Endothelial cell of umbilical vein (primary cell): ENCODE results near the gene COL6A3. TPM values are rescaled to one million over a fixed set of nuclear protein-coding genes. Genes with fewer than 3 reads are reported as not detected.

Source experiments
- BruUV-seq: library from RNA; stranded (reverse); fragments of 400-500 nt; replicated peaks from 2 replicates; lab custom pipeline; 2021; lab: Mats Ljungman, UMichigan
- CTCF ChIA-PET: fragments of 300-600, 350-600 bp; sonication (Branson Sonifier 250); formaldehyde crosslinking; loops from one replicate; lab custom pipeline; 2021; ENCODE audit warnings: antibody characterized with exemption, inconsistent platforms; lab: Charles Lee
- POLR2A ChIA-PET: fragments of 300-600, 350-600 bp; sonication (Branson Sonifier 250); formaldehyde crosslinking; loops from one replicate; lab custom pipeline; 2021; ENCODE audit warnings: antibody characterized with exemption, inconsistent platforms; lab: Charles Lee
- DNase-seq: peaks from one replicate; pipeline ENCODE4 v3.0.0-alpha.2; 2011; ENCODE audit warnings: low read depth, low spot score
- FAIRE-seq: peaks from 2 replicates; lab custom pipeline; 2011; peaks lifted over from hg19 to GRCh38; lab: Jason Lieb, UNC
- H2AFZ ChIP-seq: 2 replicates; pipeline ENCODE4 v1.6.0; 2012; ENCODE audit warnings: low read depth, low read length, control low read depth, inconsistent platforms
- H3K27ac ChIP-seq: 2 replicates; pipeline ENCODE4 v1.5.1; 2011; ENCODE audit warnings: low read depth, mild to moderate bottlenecking, control low read depth, low read length, moderate library complexity; ENCODE audit not compliant: insufficient read depth
- H3K27me3 ChIP-seq, 2 experiments: 2 replicates each; pipeline versions ENCODE4 v1.6.0 to v1.6.1; 2011; ENCODE audit warnings: low read length in 2 of 2, mixed read lengths in 1 of 2; ENCODE audit not compliant: control insufficient read depth in 2 of 2, insufficient read depth in 2 of 2
- H3K36me3 ChIP-seq, 2 experiments: 2 replicates in 1 of 2; 3 replicates in 1 of 2; pipeline ENCODE4 v1.5.1; 2011; ENCODE audit warnings: low read length in 2 of 2, mild to moderate bottlenecking in 1 of 2, moderate library complexity in 1 of 2; ENCODE audit not compliant: control insufficient read depth in 2 of 2, insufficient read depth in 2 of 2; ENCODE audit errors: extremely low read depth in 1 of 2
- H3K4me1 ChIP-seq: 3 replicates; pipeline ENCODE4 v1.5.1; 2011; ENCODE audit warnings: mild to moderate bottlenecking, low read length; ENCODE audit not compliant: control insufficient read depth, insufficient read depth; ENCODE audit errors: extremely low read depth
- H3K4me2 ChIP-seq: 2 replicates; pipeline ENCODE4 v1.6.1; 2011; ENCODE audit warnings: low read length, control low read depth, mixed read lengths; ENCODE audit not compliant: insufficient read depth
- H3K4me3 ChIP-seq, 3 experiments: fragments of 200-600 bp in 1 of 3; sonication (generic), shearing (Covaris generic) in 1 of 3; replicated peaks in 1 of 3; 2 replicates each; pipeline ENCODE4 v1.5.1; 2011 to 2016; ENCODE audit warnings: control low read depth in 3 of 3, low read length in 3 of 3, mild to moderate bottlenecking in 2 of 3, inconsistent platforms in 1 of 3, low read depth in 1 of 3, moderate library complexity in 1 of 3; ENCODE audit not compliant: insufficient read depth in 1 of 3
- H3K79me2 ChIP-seq: 2 replicates; pipeline ENCODE4 v1.6.0; 2012; ENCODE audit warnings: low read length, inconsistent platforms; ENCODE audit not compliant: control insufficient read depth, insufficient read depth
- H3K9ac ChIP-seq: replicated peaks from 2 replicates; pipeline ENCODE3; 2011; ENCODE audit warnings: low read length, control low read depth; ENCODE audit not compliant: insufficient read depth; ENCODE audit errors: extremely low read depth
- H3K9me1 ChIP-seq: replicated peaks from 3 replicates; pipeline ENCODE4 v1.6.0; 2011; ENCODE audit warnings: mild to moderate bottlenecking, low read length; ENCODE audit not compliant: control insufficient read depth, insufficient read depth; ENCODE audit errors: extremely low read depth
- H3K9me3 ChIP-seq: replicated peaks from 2 replicates; pipeline ENCODE4 v1.5.1; 2012; ENCODE audit warnings: low read length, inconsistent platforms; ENCODE audit not compliant: control insufficient read depth, insufficient read depth
- H4K20me1 ChIP-seq: replicated peaks from 2 replicates; pipeline ENCODE3; 2011; ENCODE audit warnings: mild to moderate bottlenecking, low read length; ENCODE audit not compliant: control insufficient read depth, insufficient read depth; ENCODE audit errors: extremely low read depth
- EZH2 ChIP-seq: IDR thresholded peaks from 2 replicates; pipeline ENCODE4 v1.6.1; 2012; ENCODE audit warnings: borderline replicate concordance, low read depth, mild to moderate bottlenecking, moderate library complexity, low read length, inconsistent platforms; ENCODE audit not compliant: severe bottlenecking
- FOS ChIP-seq: IDR thresholded peaks from 2 replicates; pipeline ENCODE4 v1.6.1; 2011; ENCODE audit warnings: mild to moderate bottlenecking, low read length, moderate library complexity, borderline replicate concordance; ENCODE audit not compliant: insufficient read depth
- GATA2 ChIP-seq: IDR thresholded peaks from 2 replicates; pipeline ENCODE4 v1.7.0; 2011; ENCODE audit warnings: low read depth, mild to moderate bottlenecking, moderate library complexity, mixed read lengths, low read length; ENCODE audit not compliant: insufficient read length, insufficient read depth
- JUN ChIP-seq: IDR thresholded peaks from 2 replicates; pipeline ENCODE4 v1.6.1; 2011; ENCODE audit warnings: borderline replicate concordance, low read depth; ENCODE audit not compliant: insufficient read length, insufficient read depth
- MYC ChIP-seq: IDR thresholded peaks from one replicate; pipeline ENCODE4 v1.6.1; 2011; ENCODE audit warnings: mild to moderate bottlenecking, low read depth, low read length
- POLR2A ChIP-seq: IDR thresholded peaks from 2 replicates; pipeline ENCODE4 v1.6.1; 2012; ENCODE audit warnings: low read depth, mild to moderate bottlenecking, control low read depth, low read length
- POLR2AphosphoS5 ChIP-seq: IDR thresholded peaks from 2 replicates; pipeline ENCODE4 v1.6.1; 2012; ENCODE audit warnings: low read depth, mild to moderate bottlenecking, control low read depth, low read length, moderate library complexity; ENCODE audit not compliant: insufficient read depth
- dilution Hi-C: fragments of 300-500 bp; cut with MboI; formaldehyde crosslinking; loops from one replicate; pipeline ENCODE4 v1.15.0; 2019; ENCODE audit warnings: low sequenced_read_pairs; ENCODE audit not compliant: extremely low pct_ligation_motif_present
- intact Hi-C: fragments of 100-400 bp; cut with micrococcal nuclease; formaldehyde crosslinking; loops from one replicate; pipeline ENCODE4 v1.10.0; 2022
- polyA plus RNA-seq, 4 experiments: library from polyadenylated mRNA; depleted of rRNA in 3 of 4; stranded (reverse) in 3 of 4; unstranded in 1 of 4; fragments of >200 nt; gene quantifications; 2 replicates each; pipeline versions ENCODE4 v1.2.1 to v1.2.3, GENCODE V29; 2011 to 2012; ENCODE audit warnings: missing spikeins in 1 of 4
- total RNA-seq: library from RNA; stranded (reverse); gene quantifications from 2 replicates; pipeline ENCODE4 v1.2.3, GENCODE V29; 2021
- TF ChIP-seq, protein P1 (sequence below), 2 donors: IDR thresholded peaks; 1 replicate in 1 of 2; 2 replicates in 1 of 2; pipeline ENCODE4 v1.5.1; 2011; ENCODE audit warnings: low read length in 2 of 2, mild to moderate bottlenecking in 2 of 2, moderate library complexity in 2 of 2, control low read depth in 1 of 2, inconsistent platforms in 1 of 2, low read depth in 1 of 2; ENCODE audit not compliant: insufficient read depth in 1 of 2; ENCODE audit errors: extremely low read depth in 1 of 2
- TF ChIP-seq, protein P2 (sequence below): IDR thresholded peaks from 2 replicates; pipeline ENCODE4 v1.6.1; 2011; ENCODE audit not compliant: insufficient read depth, insufficient read length

COL6A3 gene
- total and polyA plus RNA-seq, 2 donors (not counting 3 experiments of a cell fraction or from before 2014, with no cell fraction given) = 0.03 TPM; not detected in 1

DNA sequence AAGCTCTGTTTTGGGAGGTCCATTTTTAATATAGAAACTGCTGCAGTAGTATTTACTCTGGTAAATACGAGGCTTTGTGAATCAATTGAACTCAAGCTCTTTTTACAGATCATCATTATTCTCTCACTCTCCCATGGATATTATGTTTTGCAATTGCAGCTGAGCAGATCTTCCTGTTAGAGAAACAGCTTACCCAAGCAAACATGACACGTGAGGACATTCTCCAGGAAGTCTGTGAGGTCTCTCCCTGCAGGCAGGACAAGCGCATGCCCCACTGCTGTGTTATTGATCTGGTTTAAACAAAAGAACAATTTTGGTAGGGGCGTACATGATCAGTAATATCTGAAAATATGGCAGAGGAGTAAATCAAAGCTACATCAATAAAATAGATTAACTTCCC, 72.1 kb downstream of the COL6A3 start:
- TF ChIP-seq GATA2 (no peak), JUN (no peak), MYC (no peak), POLR2AphosphoS5 (no peak)
- TF ChIP-seq, protein P1, sequence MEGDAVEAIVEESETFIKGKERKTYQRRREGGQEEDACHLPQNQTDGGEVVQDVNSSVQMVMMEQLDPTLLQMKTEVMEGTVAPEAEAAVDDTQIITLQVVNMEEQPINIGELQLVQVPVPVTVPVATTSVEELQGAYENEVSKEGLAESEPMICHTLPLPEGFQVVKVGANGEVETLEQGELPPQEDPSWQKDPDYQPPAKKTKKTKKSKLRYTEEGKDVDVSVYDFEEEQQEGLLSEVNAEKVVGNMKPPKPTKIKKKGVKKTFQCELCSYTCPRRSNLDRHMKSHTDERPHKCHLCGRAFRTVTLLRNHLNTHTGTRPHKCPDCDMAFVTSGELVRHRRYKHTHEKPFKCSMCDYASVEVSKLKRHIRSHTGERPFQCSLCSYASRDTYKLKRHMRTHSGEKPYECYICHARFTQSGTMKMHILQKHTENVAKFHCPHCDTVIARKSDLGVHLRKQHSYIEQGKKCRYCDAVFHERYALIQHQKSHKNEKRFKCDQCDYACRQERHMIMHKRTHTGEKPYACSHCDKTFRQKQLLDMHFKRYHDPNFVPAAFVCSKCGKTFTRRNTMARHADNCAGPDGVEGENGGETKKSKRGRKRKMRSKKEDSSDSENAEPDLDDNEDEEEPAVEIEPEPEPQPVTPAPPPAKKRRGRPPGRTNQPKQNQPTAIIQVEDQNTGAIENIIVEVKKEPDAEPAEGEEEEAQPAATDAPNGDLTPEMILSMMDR (IDR thresholded peaks at IDR 0.05; ENCODE audit: extremely low read depth in 1 of 2, insufficient read depth in 1 of 2, low read depth in 1 of 2, low read length in 2 of 2) = no peak
- Histone ChIP-seq H2AFZ (no peak overlapping the region), H4K20me1 (no peaks in the 10 kb centered on the region), H3K4me3 (no peak overlapping the region), H3K4me1 (no peaks in the 10 kb centered on the region), H3K4me2 (no peak overlapping the region), H3K36me3 (no peaks in the 10 kb centered on the region), H3K27ac (no peak overlapping the region), H3K9me1 (no peaks in the 10 kb centered on the region), H3K9me3 (no peaks in the 10 kb centered on the region), H3K79me2 (no peaks in the 10 kb centered on the region), H3K9ac (no peak overlapping the region), H3K27me3 (no peaks in the 10 kb centered on the region)
- ChIA-PET CTCF (interaction anchor here (1.4 kb wide), 1 partner anchor 10 kb away, joined by 3 read pairs; no protein-coding TSS in a partner anchor), POLR2A (no interaction called here)
- no TSS peak for BruUV-seq
- dilution Hi-C loops = no loop called here
- FAIRE-seq (no peak), DNase-seq (no peak)
- intact Hi-C loops = no loop called here

DNA sequence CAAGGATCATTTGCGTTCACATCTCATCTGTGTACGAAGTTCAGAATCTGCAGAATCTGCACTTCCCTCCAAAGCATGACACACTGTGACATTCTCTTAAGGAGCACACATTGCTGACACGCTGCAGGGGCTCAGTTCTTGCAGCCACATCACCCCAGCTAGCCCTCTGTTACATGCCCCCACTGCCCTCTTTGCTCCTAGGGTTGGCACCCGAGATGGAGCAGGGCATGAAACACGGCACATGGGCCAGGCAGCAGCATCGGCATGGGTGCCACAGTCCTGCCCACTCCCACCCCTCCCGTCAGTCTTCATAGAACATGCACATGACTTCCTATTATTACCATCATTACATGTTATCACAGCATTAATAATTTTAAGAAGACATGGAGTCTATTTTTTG, 76.4 kb downstream of the COL6A3 start:
- dilution Hi-C loops = no loop called here
- DNase-seq = no peak
- Histone ChIP-seq H3K4me1 (no peaks in the 10 kb centered on the region), H3K27ac (no peak overlapping the region), H4K20me1 (no peaks in the 10 kb centered on the region), H3K4me3 (no peak overlapping the region), H3K36me3 (no peaks in the 10 kb centered on the region), H3K9me1 (no peaks in the 10 kb centered on the region), H3K9ac (no peak overlapping the region), H3K4me2 (no peak overlapping the region), H3K27me3 (peaks cover 0 to 2% of the 10 kb centered on the region in 2 experiments), H3K79me2 (no peaks in the 10 kb centered on the region), H2AFZ (no peak overlapping the region), H3K9me3 (no peaks in the 10 kb centered on the region)
- ChIA-PET CTCF (no interaction called here), POLR2A (no interaction called here)
- intact Hi-C loops = no loop called here
- no TSS peak for BruUV-seq
- TF ChIP-seq FOS (no peak), POLR2A (no peak), GATA2 (no peak), MYC (no peak), JUN (no peak), POLR2AphosphoS5 (no peak), EZH2 (no peak)
- TF ChIP-seq, protein P2, sequence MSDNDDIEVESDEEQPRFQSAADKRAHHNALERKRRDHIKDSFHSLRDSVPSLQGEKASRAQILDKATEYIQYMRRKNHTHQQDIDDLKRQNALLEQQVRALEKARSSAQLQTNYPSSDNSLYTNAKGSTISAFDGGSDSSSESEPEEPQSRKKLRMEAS = no peak
- TF ChIP-seq, protein P1 (IDR thresholded peaks at IDR 0.05; ENCODE audit: extremely low read depth in 1 of 2, insufficient read depth in 1 of 2, low read depth in 1 of 2, low read length in 2 of 2) = no peak
- no peak for FAIRE-seq
